NCI-H2107 treated with DMSO at 0.1 percent for 48 hours (cell line): Measurements from ENCODE around the gene ARAF.

ENCODE experiments used
- DNase-seq: peaks from one replicate; lab custom pipeline; 2025; ENCODE audit not compliant: unreplicated experiment; lab: John Stamatoyannopoulos, UW

The ARAF gene

DNA sequence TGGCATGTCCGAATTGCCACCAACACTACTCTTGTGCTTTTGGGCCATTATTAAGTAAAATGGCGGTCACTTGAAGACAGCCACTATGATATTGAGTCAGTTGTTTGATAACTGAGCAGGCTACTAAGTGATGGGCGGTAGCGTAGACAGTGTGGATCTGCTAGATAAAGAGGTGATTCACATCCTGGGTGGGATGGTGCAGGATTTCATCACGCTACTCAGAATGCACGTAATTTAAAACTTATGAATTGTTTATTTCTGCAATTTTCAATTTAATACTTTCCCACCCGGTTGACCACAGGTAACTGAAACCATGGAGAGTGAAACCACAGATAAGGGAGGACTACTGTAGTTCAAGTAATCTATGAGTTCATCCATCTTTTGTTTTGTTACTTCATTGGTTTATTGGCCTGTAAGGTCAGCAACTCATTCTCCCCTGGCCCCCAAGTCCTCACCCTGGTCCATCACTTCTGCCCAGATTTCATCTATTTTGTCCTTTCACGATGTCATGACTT, 2.9 kb downstream of the ARAF start:
- DNase-seq, result no peak

DNA sequence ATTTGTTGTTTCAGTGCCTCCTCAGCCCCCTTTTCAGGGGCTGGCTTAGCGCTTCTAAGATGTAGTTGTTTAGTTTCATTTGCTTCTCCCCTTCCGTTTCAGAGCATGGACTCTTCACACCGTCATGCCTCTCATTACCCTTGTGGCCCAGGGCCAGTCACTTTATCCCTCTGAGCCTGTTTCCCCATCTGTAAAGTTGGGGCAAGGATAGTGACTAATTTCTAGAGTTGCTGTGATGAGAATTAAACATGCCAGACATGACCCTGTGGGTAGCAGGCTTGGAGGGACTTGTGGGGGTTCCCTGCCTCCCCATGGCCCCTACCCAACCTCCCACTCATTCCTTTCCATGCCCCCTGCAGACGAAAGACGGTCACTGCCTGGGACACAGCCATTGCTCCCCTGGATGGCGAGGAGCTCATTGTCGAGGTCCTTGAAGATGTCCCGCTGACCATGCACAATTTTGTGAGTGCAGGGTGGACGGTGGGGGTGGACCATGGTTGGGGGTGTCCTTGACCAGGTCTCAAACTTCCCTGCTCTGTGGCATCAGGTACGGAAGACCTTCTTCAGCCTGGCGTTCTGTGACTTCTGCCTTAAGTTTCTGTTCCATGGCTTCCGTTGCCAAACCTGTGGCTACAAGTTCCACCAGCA, 3.6 kb downstream of the ARAF start:
- no peak for DNase-seq

DNA sequence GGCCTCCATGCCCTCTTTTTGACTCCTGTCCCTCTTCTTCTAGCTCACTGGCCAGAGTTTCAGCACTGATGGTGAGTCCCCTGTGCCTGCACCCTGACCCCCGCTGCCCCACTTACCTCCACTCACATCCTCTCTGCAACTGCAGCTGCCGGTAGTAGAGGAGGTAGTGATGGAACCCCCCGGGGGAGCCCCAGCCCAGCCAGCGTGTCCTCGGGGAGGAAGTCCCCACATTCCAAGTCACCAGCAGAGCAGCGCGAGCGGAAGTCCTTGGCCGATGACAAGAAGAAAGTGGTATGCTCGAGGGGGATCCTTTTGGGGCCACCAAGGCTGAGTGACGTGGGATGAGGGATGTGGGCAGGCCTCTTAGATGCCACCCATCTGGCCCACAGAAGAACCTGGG, 5.8 kb downstream of the ARAF start:
- DNase-seq, result no peak

DNA sequence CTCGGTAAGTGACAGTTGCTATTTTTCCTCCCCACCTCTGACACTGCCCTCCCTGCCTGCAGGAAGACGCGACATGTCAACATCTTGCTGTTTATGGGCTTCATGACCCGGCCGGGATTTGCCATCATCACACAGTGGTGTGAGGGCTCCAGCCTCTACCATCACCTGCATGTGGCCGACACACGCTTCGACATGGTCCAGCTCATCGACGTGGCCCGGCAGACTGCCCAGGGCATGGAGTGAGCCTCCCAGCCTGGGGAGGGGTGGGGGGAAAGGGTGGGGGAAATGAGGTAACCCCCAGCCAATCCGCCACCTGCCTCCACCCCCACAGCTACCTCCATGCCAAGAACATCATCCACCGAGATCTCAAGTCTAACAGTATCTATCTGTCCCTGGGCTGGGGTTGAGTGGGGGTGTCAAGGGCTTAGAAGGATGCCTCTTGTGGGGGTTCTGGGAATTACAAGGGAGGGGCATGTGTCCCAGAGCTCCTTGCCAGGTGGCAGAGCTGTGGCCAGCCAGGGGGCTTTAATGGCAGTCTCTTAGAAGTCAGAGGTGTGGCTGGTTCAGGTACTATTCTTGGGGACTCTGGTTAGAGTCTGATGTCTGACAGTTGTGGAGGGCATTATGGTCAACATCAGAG, 7.8 kb downstream of the ARAF start:
- no peak for DNase-seq

DNA sequence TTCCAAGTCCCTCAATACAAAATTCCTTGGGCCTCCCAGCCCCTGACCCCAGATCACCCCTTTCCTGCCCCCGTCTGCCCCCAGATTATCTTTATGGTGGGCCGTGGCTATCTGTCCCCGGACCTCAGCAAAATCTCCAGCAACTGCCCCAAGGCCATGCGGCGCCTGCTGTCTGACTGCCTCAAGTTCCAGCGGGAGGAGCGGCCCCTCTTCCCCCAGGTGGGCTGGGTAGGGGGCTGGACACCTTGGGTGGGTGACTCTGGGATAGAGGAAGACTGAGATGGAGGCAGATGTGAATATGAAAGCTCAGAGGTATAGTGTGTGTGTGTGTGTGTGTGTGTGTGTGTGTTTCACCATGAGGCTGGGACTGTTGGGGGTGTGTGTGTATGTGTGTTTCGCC, 9.8 kb downstream of the ARAF start:
- no peak for DNase-seq

DNA sequence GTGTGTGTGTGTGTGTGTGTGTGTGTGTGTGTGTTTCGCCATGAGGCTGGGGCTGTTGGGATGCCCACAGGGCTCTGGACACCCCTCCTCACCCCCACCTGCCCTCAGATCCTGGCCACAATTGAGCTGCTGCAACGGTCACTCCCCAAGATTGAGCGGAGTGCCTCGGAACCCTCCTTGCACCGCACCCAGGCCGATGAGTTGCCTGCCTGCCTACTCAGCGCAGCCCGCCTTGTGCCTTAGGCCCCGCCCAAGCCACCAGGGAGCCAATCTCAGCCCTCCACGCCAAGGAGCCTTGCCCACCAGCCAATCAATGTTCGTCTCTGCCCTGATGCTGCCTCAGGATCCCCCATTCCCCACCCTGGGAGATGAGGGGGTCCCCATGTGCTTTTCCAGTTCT, 10.2 kb downstream of the ARAF start:
- DNase-seq, result no peak

DNA sequence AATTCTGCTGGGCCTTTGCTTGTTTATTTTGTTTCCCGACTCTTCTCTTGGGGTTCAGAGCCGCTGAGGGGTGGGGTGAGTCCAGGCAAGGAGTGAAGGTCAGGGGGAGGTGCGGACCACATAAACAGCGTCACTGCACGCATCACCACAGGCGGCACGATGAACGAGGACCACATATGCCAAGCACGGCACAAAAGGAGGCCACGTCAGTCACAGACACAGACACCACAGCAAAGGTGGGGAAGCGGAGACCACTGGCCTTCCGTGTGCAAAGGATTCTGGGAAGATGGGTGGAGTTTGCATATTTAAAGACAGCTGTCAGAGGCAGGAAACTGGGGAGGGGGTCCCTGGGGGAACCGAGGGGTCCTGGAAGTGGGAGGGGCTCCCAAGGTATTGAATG, 10.9 kb downstream of the ARAF start:
- DNase-seq, result no peak

DNA sequence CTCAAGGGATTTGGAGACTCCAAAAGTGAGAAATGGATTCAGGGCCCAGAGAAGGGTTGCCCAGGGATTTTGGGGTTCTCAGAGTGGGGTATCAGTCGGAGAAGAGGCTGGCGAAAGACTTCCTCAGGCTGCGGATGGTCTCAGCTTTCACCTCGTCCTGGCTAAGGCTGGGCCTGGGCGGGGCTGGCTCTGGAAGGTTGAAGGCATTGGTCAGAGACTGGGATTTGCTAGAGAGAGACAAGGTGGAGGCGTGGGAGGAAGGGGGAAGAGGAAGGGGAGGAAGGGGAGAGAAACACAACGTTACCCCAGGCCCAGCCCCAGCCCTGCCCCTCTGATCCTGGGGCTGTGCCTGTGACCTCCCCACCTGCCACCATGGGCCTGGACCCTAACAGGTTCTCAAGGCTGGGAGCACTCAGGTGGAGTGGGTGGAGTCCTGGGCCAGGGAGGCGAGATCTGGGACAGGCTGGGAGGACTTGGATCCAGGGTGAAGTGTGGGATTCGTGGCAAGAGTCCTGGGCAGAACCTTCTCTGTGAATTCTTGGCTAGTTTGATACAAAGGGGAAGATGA, 11.9 kb downstream of the ARAF start:
- DNase-seq, result no peak

DNA sequence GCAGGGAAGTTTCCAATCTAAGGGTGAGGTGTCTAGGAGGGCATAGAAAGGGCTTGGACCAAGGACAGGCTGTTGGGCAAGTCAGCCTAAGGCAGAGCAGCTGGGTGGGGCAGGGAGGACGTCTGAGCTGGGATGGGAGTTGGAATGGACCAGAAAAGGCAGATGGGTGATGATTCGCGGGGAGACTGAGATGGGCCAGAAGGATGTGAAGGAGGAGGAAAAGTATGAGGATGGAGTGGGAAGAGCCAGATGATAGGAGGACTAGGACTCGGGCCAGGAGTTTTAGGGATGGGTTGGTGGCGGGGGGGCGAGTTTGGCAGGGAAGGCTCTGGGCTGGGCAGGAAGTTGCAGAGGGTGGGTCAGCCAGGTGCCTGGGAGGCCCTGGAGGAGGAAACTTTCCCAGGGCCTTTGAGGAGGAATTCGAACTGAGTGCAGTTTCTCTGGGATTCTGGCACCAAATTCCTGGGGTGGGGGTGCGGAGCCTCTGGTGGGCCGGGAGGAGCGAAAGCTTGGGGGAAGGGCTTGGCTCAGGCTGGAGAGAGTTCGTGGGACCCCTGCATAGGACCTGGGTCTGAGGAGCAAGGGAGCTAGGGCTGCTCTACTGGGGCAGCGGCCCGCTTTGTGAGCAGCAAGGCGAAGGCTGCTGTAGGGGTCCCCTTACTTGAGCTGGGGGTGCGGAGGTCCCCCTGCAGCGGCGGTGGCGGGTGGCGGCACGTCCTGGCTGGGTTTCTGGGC, 12.5 kb downstream of the ARAF start:
- no peak for DNase-seq

DNA sequence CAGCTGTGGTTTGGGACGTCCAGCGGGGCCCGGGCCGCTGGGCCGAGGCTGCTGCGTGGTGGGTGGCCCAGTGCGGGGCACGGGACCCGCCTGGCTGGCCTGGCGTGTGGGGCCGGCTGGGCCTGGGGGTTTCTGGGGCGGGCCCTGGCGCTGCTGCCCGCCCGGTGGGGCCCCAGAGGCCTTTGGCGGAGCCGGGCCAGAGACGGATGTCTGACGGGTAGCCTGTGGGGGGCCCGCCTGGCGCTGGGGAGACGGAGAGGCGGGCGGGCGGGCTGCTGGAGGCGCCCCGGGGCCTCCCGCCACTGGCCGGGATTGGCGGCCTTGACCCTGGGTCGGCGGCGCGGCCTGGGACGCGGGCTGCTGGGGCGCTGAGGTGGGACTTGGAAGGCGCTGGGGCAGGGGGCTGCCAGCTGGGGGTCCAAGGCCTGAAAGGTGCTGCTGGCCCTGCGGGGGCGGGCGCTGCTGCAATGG, 13.1 kb downstream of the ARAF start:
- DNase-seq, result no peak

DNA sequence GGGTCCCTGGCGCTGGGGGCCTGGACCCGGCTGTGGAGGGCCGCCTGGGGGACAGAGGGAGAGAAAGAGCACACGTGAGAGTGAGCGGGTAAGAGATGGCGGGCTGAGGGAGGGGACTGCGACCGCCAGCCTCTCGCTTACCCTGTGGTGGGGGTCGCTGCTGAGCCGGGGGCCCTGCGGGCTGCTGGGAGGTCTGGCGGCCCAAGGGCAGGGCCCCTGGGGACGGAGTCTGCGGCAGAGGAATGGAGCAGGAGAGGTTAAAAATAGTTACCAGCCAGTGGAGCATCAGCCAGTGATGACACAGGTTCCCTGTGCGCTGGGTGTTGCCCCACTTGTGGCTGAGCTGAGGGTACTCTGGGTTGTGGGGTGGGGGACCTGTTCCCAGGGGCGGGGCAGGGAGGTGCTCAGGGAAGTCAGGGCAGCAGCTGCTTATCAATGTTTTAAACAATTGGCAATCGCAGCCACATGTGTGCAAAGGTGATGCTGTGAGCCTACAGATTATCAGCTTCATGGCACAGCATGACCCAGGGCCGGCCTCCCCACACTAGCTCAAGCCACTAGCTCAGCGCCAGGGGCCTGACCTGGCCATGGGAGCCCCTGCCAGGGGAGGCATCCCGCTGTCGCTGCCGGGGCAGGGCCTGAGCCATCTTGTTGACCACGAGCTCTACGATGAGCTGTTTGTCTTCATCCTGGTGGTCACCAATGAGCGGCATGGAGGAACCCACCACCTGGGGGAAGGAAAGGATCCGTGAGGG, 13.7 kb downstream of the ARAF start:
- DNase-seq, result no peak

DNA sequence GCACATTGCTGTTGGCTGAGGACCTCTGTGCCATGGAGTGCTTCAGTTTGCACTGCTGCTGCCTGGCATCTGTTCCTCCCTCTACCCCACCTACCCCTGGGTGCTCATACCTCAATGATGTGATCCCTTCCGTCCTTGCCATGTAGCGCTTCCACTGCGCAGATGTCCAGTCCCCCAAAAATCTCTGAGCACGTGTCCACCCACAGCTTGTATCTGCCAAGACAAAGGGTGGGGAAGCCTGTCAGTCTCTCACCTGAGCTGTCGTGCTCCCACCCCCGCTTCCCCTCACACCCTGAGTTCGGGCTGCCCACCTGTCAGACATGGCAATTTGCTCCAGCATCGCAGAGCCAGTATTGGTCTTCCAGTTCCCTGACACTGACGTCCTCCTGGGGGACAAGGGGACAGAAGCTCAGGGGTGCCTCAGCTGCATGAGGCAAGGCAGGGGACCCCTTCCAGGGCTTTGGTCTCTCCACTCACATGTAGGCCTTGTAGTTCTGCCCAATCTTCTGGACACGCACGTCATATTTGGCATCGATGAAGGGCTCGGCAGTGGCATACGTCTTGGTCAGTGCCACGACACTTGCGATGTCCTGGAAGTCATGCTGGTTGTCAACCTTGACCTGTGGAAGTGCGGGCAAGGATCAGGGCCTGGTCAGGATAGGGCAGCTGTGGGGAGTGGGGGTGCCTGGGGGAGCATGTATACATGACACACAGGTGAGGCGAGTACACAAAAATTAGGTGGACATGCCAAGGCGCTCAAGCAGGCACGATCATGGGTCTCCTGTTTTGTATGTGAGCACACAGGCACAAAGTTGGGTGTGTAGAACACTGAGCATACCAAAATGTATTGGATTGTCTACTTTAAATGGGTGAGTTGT, 15.3 kb downstream of the ARAF start:
- DNase-seq, result no peak

DNA sequence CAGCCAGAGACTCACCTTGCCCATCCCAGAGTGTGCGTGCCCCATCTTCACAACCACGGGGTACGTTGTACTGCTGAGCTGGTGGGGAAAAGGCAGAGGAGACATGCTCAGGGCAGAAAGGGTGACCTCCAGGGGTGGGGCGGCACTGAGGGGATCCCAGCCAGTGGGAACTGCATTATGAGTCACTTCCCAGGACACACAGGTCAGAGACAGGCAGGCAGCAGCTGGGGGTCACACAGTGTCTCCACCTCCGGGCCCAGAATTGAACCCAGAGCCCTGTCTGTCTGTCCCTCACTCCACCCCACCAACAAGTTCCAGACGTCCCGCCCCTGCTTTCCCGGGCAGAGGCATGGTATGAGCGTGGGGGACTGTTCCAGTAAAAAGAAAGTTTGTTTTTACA, 16.4 kb downstream of the ARAF start:
- no peak for DNase-seq

DNA sequence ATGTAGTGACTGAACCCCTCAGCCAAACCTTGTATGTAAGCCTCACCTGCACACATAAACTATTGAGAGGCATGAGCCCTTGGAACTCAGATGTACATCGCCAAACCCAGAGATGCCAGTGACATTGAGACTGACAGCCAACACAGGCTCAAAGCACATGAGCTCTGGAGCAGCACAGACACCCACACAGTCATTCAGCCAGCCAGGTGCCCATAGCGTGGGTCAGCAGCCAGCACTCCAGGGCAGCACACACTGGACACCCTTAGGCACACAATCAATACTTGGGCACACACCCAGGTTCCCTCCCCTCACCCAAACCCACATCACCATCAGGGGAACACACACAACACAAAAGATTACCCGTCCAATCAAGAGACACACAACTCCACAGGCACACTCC, 16.9 kb downstream of the ARAF start:
- DNase-seq, result no peak

DNA sequence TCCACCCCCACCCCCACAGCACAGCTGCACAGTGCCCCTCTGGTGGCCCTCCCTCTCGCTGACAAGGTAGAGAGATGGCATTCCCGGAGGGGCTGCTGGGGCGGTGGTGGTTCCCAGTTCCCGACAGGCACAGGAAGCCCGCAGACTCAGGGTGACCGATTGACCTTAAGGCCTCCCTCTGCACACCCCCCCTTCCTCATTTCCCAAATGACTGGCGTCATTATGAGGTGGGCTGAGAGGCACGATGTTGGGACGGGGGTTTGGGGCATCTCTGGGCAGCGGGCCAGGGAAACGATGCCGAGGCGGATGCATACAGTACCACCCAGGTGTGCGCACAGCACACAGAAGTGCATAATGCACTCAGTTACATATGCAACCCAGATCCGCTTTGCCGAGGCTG, 17.7 kb downstream of the ARAF start:
- DNase-seq, result no peak

DNA sequence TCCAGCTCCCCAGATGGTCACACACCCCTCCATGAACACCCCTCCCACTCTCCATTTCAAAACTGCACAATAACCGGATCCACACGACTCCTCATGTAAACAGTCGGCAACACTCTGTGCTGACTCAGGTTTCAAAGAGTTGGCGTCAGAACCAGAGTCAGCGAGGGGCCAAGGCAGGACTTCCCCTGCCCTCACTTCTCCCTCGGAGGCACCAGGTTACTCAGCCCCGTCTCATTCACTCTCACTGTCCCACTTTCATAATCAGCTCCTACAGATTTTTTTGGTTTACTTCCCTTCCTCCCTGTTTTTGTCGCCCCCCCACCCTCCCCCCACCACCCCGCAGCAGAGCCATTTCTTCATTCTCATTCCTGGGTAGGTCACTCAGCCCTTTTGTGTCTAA, 18.5 kb downstream of the ARAF start:
- no peak for DNase-seq

DNA sequence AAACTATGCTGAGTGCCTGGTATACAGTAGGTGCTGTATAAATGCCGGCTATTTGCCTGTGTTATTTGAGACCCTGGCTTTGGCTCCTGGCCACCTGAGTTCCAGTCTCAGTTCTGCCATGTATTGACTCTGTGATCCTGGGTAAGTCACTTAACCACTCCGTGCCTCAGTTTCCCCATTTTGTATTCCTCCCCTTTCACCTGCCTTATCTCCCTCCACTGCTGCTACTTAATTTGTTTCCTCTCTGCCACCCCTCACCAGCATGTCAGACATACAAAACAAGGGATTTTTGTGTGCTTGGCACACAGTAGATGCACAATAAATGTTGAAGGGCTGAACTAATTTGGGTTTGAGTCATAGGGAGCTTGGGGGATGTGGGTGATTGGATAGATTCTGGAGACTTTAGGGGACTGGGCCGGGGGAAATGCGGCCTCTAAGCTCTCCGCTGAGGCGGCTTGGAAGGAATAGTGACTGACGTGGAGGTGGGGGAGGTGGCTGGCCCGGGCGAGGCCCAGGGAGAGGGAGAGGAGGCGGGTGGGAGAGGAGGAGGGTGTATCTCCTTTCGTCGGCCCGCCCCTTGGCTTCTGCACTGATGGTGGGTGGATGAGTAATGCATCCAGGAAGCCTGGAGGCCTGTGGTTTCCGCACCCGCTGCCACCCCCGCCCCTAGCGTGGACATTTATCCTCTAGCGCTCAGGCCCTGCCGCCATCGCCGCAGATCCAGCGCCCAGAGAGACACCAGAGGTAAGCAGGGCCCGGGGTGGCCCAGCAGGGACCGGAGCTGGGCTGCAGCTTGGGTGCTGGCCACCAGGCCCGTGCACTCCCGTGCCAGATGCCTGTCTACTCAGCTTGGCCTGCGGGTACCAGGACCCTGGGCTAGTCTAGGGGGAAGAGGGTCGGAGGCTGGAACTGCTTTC, 21.0 kb downstream of the ARAF start, which contains the start of gene TIMP1:
Gene TIMP1 (plus strand): TSS at position 706 of the 917 bp plus-strand sequence. CDS start 980 bp downstream, outside the sequence.
- DNase-seq, result peak; percentile 40

DNA sequence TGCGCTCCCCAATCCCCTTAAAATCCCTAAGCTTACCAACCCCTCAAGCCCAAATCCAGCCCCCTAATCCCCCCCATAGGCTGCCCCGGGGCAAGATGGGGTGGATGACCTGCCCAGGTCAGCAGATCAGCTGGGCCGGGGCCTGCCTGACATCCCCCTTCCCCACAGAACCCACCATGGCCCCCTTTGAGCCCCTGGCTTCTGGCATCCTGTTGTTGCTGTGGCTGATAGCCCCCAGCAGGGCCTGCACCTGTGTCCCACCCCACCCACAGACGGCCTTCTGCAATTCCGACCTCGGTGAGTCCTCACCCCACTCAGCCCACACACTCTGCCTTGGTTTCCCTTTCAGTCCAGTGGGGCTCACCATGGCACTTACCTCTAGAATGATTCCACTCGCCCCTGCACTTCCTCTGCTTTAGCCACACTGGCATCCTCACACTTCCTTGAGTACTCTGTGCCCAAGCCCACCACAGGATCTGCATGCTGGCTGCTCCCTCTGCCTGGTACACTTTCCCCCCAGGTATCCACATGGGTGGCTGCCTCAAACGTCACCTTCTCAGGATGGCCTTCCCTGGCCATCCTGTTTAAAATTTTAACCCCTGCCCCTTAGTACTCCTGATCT, 22.3 kb downstream of the ARAF start:
- no peak for DNase-seq
